Measurements from ENCODE around the gene PNRC2. TPM values are rescaled to one million over a fixed set of nuclear protein-coding genes. Genes with fewer than 3 reads are reported as not detected.
A peak's percentile ranks its signal among the peaks of the same experiment; 100 is the strongest.
"Not testable (repeated sequence)": the region's sequence is repeated elsewhere in the genome, so short reads cannot be mapped to it uniquely, and the experiment has no call there.

PNRC2 gene
- total RNA-seq, 2 donors from 2014 or later, result 187 to 196 TPM

DNA sequence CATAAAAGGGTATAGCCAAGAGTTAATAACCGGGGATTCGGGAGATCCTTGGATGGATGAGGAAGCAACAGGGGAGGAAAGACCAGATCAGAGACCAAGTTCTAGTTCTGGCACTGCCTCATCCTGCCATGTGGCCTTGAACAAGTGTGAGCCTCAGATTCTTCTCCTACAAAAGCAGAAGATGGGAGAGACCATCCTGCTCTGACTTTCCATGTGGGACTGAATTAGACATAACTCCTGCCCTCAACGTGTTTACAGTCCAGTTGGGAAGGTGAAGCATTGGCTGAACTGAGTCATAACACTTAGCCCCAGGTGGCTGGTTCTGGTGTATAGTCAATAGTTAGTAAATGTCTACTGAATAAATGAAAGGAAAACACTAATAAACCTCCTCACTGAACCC is 34.3 kb upstream of the PNRC2 start:
- H3K27me3 Mint-ChIP-seq (ENCODE audit: low read depth), result no peaks in the 10 kb centered on the region
- DNase-seq (no peak), ATAC-seq (replicated peaks in 1 of 2) (no peak)
- H3K4me3 Mint-ChIP-seq, result no peak overlapping the region
- H3K36me3 Mint-ChIP-seq (ENCODE audit: insufficient read depth in 2 of 2), result no peaks in the 10 kb centered on the region
- no peaks in the 10 kb centered on the region for H3K4me1 Mint-ChIP-seq (ENCODE audit: low read depth)
- no peak overlapping the region for H3K27ac Mint-ChIP-seq
- no peaks in the 10 kb centered on the region for H3K9me3 Mint-ChIP-seq

DNA sequence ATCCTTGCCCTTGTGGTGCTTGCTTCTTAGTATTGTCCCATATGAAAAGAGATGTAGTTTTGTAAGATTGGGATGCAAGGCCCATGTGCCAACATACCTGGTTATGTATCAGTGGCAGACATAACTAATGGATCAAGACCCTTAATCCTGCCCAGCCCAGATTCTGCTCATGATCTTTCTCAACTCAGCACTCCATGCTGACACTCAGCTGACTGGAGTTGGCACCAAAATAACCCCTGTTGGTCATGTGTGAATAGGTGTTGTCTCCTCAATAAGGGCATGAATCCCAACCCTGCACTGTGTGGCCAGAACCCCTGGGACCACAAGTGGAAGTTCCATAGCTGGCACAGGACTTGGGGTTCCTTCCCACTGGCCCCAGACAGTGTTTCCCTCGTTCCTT is 32.5 kb upstream of the PNRC2 start:
- no peak overlapping the region for H3K27ac Mint-ChIP-seq
- ATAC-seq (replicated peaks in 1 of 2) (no peak), DNase-seq (no peak)
- H3K9me3 Mint-ChIP-seq, result no peaks in the 10 kb centered on the region
- no peaks in the 10 kb centered on the region for H3K36me3 Mint-ChIP-seq (ENCODE audit: insufficient read depth in 2 of 2)
- H3K4me1 Mint-ChIP-seq (ENCODE audit: low read depth), result no peaks in the 10 kb centered on the region
- H3K4me3 Mint-ChIP-seq, result no peak overlapping the region
- H3K27me3 Mint-ChIP-seq (ENCODE audit: low read depth), result no peaks in the 10 kb centered on the region

GRCh38 chr1:23928789-23929188 is 30.8 kb upstream of the PNRC2 start:
- H3K4me3 Mint-ChIP-seq, result no peak overlapping the region
- ATAC-seq (replicated peaks in 1 of 2) (no peak), DNase-seq (no peak)
- no peaks in the 10 kb centered on the region for H3K27me3 Mint-ChIP-seq (ENCODE audit: low read depth)
- H3K4me1 Mint-ChIP-seq (ENCODE audit: low read depth), result no peaks in the 10 kb centered on the region
- H3K9me3 Mint-ChIP-seq, result no peaks in the 10 kb centered on the region
- H3K27ac Mint-ChIP-seq, result no peak overlapping the region
- no peaks in the 10 kb centered on the region for H3K36me3 Mint-ChIP-seq (ENCODE audit: insufficient read depth in 2 of 2)

DNA sequence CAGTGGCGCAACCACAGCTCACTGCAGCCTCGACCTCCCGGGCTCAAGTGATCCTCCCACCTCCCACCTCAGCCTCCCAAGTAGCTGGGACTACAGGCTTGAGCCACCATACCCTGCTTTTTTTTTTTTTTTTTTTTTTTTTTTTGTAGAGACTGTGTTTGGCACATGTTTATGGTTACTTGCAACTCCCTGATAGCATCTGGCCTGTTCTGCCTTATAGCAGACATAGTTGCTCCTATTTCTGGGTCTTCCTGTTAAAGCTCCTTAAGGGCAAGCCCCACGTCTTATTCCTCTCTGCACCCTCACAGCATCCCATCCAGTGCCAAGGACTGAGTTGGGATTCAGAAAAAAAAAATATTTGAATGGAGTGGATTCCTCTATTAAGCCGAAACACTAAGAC is 29.4 kb upstream of the PNRC2 start:
- Mint-ChIP-seq H3K4me1 (ENCODE audit: low read depth) (no peaks in the 10 kb centered on the region), H3K27me3 (ENCODE audit: low read depth) (no peaks in the 10 kb centered on the region), H3K36me3 (ENCODE audit: insufficient read depth in 2 of 2) (no peaks in the 10 kb centered on the region), H3K27ac (no peak overlapping the region), H3K9me3 (no peaks in the 10 kb centered on the region), H3K4me3 (no peak overlapping the region)
- ATAC-seq (replicated peaks in 1 of 2), result no peak
- DNase-seq, result no peak

DNA sequence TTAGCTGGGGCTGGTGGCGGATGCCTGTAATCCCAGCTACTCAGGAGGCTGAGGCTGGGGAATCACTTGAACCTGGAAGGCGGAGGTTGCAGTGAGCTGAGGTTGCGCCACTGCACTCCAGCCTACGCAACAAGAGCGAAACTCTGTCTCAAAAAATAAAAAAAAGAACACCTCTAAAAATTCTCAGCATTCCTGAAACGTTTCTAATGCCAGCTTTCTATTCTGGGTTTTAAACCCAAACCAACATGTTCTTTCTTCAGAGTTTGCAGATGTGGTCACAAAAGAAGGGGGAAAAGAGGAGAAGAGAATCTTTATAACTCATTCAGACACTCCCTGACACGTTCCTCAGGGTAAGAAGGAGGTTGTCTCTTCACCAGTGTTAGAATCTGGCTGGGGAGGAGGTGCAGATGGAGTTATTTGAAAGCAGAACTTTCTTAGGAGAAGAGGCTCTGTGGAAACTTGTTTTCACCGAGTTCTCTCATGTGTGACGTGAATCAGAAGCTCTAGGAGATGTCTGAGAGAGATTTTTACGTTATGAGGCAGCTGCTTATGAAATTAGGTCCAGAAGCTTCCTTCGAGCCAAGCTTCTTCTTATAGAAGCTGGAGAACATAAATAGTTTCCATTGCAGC is 28.7 kb upstream of the PNRC2 start:
- Mint-ChIP-seq H3K27me3 (ENCODE audit: low read depth) (no peaks in the 10 kb centered on the region), H3K4me3 (no peak overlapping the region), H3K4me1 (ENCODE audit: low read depth) (no peaks in the 10 kb centered on the region), H3K9me3 (no peaks in the 10 kb centered on the region), H3K36me3 (ENCODE audit: insufficient read depth in 2 of 2) (no peaks in the 10 kb centered on the region), H3K27ac (no peak overlapping the region)
- ATAC-seq (replicated peaks in 1 of 2) (no peak), DNase-seq (no peak)

- H3K4me1 Mint-ChIP-seq (ENCODE audit: low read depth), result no peaks in the 10 kb centered on the region
- H3K9me3 Mint-ChIP-seq, result no peaks in the 10 kb centered on the region
- H3K27ac Mint-ChIP-seq, result no peak overlapping the region
- no peak for ATAC-seq (replicated peaks in 1 of 2)
- no peaks in the 10 kb centered on the region for H3K27me3 Mint-ChIP-seq (ENCODE audit: low read depth)
- no peak overlapping the region for H3K4me3 Mint-ChIP-seq
- DNase-seq, result no peak
- no peaks in the 10 kb centered on the region for H3K36me3 Mint-ChIP-seq (ENCODE audit: insufficient read depth in 2 of 2)
These were observed 28.1 kb upstream of the PNRC2 start for GRCh38 chr1:23931491-23931880.

DNA sequence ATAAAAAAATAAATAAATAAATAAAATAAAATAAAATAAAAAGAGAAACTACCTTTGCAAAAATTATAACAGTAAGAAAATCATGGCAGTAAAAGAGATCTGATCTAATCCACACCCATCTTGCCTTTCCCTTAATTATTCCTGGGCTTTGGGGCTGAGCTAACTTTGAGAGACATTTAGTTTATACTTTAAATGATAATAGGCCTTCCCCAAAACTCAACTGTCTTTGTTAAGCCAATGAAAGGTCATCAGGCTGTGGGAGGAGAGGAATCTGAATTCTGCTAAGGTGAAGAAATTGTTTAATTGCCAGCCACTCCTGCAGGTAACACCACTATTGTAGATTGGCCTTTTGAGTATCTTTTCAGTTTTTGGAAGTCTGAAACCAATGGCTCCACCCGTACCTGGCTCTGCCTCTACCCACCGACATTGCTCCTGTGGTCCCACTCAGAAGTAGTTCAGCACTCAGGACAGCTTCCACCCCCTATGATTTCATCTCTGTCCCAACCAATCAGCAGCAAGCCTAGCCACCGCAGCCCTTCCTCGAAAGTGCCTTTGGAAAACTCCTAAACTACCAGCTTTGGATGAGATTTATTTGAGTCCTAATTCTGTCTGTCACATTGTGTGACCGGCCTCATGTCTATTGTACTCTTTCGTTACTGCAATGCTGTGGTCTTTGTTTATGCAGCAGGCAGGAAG is 23.0 kb upstream of the PNRC2 start:
- ATAC-seq (replicated peaks in 1 of 2) (no peak), DNase-seq (no peak)
- Mint-ChIP-seq H3K9me3 (no peaks in the 10 kb centered on the region), H3K27me3 (ENCODE audit: low read depth) (no peaks in the 10 kb centered on the region), H3K27ac (no peak overlapping the region), H3K36me3 (ENCODE audit: insufficient read depth in 2 of 2) (no peaks in the 10 kb centered on the region), H3K4me1 (ENCODE audit: low read depth) (no peaks in the 10 kb centered on the region), H3K4me3 (no peak overlapping the region)

DNA sequence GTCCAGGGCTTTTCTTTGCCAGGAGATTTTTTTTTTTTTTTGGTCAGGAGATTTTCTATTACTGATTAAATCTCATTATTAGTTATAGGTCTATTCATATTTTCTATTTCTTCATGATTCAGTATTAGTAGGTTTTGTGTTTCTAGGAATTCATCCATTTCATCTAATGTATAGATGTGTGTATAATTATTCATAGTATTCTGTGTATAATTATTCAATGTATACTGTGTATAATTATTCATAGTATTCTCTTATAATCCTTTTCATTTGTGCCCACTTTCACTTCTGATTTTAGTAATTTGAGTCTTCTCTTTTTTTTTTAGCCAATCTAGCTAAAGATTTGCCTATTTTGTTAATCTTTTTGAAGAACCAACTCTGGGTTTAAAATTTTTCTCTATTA is 12.3 kb upstream of the PNRC2 start:
- H3K27ac Mint-ChIP-seq, result no peak overlapping the region
- H3K9me3 Mint-ChIP-seq, result peaks cover 0 to 2% of the 10 kb centered on the region in 2 donors
- no peaks in the 10 kb centered on the region for H3K4me1 Mint-ChIP-seq (ENCODE audit: low read depth)
- ATAC-seq (replicated peaks in 1 of 2) (no peak), DNase-seq (no peak)
- peaks cover 7% of the 10 kb centered on the region for H3K27me3 Mint-ChIP-seq (ENCODE audit: low read depth)
- no peak overlapping the region for H3K4me3 Mint-ChIP-seq
- H3K36me3 Mint-ChIP-seq (ENCODE audit: insufficient read depth in 2 of 2), result peaks cover 2 to 4% of the 10 kb centered on the region in 2 donors

DNA sequence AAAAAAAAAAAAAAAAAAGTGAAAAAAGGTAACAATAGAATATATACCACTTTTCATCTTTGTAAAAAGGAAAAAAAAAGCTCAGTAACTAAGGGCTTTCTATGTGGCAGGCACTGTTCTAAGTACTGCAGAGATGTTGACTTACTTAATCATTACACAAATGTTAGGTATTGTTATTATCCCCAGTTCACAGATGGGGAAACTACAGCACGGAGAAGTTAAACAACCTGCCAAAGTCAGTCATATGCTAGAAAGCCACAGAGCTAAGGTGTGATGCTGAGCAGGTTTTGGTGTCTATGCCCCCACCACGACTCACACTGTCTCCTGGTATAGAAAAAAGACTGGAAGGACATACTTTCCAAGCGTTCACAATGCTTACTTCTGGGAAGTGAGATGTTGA is 6.6 kb upstream of the PNRC2 start:
- Mint-ChIP-seq H3K27ac (peak overlapping the region; percentile 84), H3K4me1 (ENCODE audit: low read depth) (peaks cover 40% of the 10 kb centered on the region), H3K36me3 (ENCODE audit: insufficient read depth in 2 of 2) (no peaks in the 10 kb centered on the region), H3K9me3 (no peaks in the 10 kb centered on the region), H3K27me3 (ENCODE audit: low read depth) (no peaks in the 10 kb centered on the region), H3K4me3 (no peak overlapping the region)
- DNase-seq (no peak), ATAC-seq (replicated peaks in 1 of 2) (peak; percentile 58 to 62)

GRCh38 chr1:23957096-23957495 is 2.5 kb upstream of the PNRC2 start:
- Mint-ChIP-seq H3K27me3 (ENCODE audit: low read depth) (no peaks in the 10 kb centered on the region), H3K9me3 (no peaks in the 10 kb centered on the region), H3K4me1 (ENCODE audit: low read depth) (peaks cover 63% of the 10 kb centered on the region), H3K36me3 (ENCODE audit: insufficient read depth in 2 of 2) (peaks cover 10 to 22% of the 10 kb centered on the region in 2 donors), H3K27ac (no peak overlapping the region), H3K4me3 (peak overlapping the region; percentile 53 to 76)
- ATAC-seq (replicated peaks in 1 of 2) (no peak), DNase-seq (no peak)

- peaks cover 66% of the 10 kb centered on the region for H3K4me1 Mint-ChIP-seq (ENCODE audit: low read depth)
- not testable (repeated sequence) for DNase-seq; ATAC-seq (replicated peaks in 1 of 2); H3K27me3 Mint-ChIP-seq (ENCODE audit: low read depth); H3K9me3 Mint-ChIP-seq
- H3K36me3 Mint-ChIP-seq (ENCODE audit: insufficient read depth in 2 of 2), result peaks cover 10 to 26% of the 10 kb centered on the region in 2 donors
- H3K4me3 Mint-ChIP-seq, result peak overlapping the region; percentile 99 to 100
- peak overlapping the region; percentile 99 for H3K27ac Mint-ChIP-seq
These were observed 1.4 kb upstream of the PNRC2 start for GRCh38 chr1:23958040-23958809.

- peak overlapping the region; percentile 99 for H3K27ac Mint-ChIP-seq
- peaks cover 69% of the 10 kb centered on the region for H3K4me1 Mint-ChIP-seq (ENCODE audit: low read depth)
- H3K9me3 Mint-ChIP-seq, result no peaks in the 10 kb centered on the region
These were observed 693 bp upstream of the PNRC2 start for GRCh38 chr1:23958810-23959460.

More at GRCh38 chr1:23958810-23959460, 693 bp upstream of the PNRC2 start:
- peak overlapping the region; percentile 99 to 100 for H3K4me3 Mint-ChIP-seq
- peaks cover 10 to 28% of the 10 kb centered on the region in 2 donors for H3K36me3 Mint-ChIP-seq (ENCODE audit: insufficient read depth in 2 of 2)
- peak; percentile 93 to 96 for DNase-seq
- no peaks in the 10 kb centered on the region for H3K27me3 Mint-ChIP-seq (ENCODE audit: low read depth)
- peak; percentile 82 to 85 for ATAC-seq (replicated peaks in 1 of 2)
